GM19463 (cell line): ENCODE results near the gene PLXND1.
"Not testable (repeated sequence)": the region's sequence is repeated elsewhere in the genome, so short reads cannot be mapped to it uniquely, and the experiment has no call there.

Experiments
- ATAC-seq: cut with Tn5 transposase; IDR thresholded peaks from one replicate; pipeline ENCODE4 v1.9.1; 2021; ENCODE audit warnings: mild to moderate bottlenecking, moderate library complexity; ENCODE audit not compliant: unreplicated experiment

PLXND1 gene

DNA sequence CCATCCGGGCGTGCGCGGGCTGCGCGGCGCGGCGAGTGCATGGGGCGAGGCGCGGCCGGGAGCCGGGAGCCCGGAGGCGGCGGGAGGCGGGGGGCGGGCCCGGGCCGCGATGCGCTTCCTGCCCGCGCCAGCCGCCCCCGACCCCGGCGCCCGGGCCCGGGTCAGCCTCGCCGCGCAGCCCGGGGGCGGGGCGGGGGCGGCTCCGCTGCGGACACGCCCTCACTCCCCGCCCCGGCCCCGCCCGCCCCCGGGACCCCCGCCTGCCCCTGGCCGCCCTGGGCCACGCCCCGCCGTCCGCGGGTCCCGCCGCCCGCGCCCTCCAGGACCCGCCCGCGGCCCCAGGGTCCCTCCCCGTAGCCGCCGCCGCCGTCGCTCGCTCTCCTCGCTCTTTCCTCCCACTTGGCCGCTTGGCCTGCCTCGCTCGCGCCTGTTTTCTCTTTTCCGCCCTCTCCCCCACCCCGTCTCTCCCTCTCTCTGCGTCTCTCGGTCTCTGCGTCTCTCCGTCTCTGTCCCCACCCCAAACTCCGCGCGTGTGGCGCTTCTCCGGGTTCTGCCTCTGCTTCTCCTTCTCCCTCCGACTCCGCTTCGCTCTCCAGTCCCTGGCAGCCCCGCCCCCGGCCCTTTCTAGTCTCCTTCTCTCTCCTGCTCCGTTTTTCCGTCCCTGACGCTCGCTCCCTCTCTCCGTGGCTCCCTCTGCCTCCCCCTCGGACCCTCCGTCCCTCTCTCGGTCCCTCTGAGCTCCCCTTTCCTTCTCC lies at the start of gene PLXND1:
PLXND1 (minus strand) TSS at position 41 of the 755 bp plus-strand sequence; CDS start at position 4, 37 bp downstream.
- ATAC-seq: no peak

GRCh38 chr3:129655291-129655700 lies 48.8 kb upstream of the PLXND1 start:
- ATAC-seq: no peak

GRCh38 chr3:129654131-129654530 lies 47.7 kb upstream of the PLXND1 start:
- no peak for ATAC-seq

GRCh38 chr3:129653019-129653418 lies 46.5 kb upstream of the PLXND1 start:
- ATAC-seq: no peak

DNA sequence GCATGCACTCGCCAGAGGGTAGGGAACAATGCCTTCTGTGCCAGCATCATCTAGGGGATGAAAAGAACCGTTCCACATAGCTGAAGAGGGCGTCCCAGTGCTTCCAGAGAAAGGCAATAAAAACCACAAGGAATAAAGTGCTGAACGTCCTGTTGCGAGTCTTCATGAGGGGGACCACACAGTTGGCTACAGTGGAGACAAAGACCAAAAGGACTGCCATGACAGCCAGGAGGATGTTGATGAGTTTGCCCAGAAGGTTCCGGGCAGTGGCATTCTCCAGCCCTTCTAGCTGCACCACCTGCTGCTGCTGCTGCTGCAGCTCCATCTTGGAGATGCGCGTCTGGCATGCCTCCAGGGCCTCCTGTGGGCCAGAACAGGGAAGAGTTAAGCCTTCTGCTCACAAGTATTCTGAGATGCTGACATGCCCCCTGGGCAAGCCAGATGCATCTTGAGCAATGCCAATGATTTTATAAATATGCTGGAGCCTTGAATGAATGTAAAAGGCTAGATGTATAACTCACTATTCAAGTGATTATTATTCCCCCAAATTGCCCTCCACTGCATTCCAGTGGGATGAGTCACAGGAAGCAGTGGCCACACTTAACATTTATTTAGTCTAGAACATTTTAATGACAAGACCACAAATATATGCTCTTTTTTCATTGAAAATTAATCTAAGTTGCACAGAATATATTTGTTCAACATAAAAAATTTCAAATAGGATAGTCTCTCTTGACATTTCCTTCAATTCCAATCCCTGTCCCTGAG lies 45.1 kb upstream of the PLXND1 start:
- ATAC-seq: no peak

DNA sequence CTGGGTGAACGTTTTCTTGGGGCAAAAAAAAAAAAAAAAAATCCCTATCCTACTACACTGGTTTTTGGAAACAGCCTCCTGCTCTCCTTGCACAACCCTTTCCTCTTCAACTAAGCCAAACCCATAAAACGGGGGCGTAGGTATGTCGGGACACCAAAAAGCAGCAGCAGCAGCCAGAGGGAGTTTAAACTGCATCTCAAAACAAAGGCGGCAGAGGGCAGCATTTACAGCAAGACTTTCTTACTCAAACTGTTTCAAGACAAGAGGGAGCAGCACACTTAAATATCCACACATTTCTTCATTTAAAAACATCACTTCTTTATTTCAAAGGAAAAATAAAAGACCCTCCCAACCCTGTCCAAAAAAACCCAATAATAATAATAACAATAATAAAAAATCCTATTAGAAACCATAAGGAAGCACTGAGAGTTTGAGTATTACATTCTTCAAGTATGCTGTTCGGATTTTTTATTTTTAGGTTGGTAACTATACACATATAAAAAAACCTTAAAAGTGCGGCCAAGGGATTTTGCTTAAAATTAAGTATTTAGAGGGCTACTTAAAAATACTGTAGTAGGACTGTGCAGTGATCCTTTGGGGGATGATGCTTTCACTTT lies 43.9 kb upstream of the PLXND1 start:
- ATAC-seq: no peak

GRCh38 chr3:129648391-129648790 lies 41.9 kb upstream of the PLXND1 start:
- no peak for ATAC-seq

- no peak for ATAC-seq
Measured at GRCh38 chr3:129645286-129645685, 38.8 kb upstream of the PLXND1 start.

DNA sequence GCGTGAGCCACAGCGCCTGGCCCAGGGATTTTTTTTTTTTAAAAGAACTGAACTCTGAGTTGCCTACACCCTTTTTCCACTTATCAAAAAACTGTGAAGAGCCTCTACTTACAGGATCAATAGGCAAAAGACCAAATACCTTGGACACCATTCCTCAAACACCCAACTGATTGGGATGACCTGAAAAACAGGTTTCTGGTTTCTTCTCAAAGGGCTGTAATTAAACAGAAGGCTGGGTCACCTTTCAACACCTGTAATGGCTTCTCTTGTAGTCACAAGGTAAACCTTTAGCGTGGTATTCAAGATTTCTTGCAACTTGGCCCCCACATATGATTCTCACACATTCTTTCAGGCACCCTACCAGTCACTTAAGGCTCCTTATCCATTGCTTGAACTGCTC lies 38.4 kb upstream of the PLXND1 start:
- no peak for ATAC-seq

- not testable (repeated sequence) for ATAC-seq
Measured at GRCh38 chr3:129641567-129642260, 35.2 kb upstream of the PLXND1 start.

DNA sequence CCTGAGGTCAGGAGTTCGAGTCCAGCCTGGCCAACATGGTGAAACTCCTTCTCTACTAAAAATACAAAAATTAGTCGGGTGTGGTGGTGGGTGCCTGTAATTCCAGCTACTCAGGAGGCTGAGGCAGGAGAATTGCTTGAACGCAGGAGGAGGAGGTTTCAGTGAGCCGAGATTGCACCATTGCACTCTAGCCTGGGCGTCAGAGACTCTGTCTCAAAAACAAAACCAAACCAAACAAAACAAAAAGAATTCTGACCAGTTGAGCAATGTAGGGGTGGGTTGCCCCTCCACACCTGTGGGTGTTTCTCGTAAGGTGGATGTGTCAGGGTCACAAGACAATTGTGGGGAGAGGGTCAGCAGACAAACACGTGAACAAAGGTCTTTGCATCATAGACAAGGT lies 34.5 kb upstream of the PLXND1 start:
- ATAC-seq: not testable (repeated sequence)

DNA sequence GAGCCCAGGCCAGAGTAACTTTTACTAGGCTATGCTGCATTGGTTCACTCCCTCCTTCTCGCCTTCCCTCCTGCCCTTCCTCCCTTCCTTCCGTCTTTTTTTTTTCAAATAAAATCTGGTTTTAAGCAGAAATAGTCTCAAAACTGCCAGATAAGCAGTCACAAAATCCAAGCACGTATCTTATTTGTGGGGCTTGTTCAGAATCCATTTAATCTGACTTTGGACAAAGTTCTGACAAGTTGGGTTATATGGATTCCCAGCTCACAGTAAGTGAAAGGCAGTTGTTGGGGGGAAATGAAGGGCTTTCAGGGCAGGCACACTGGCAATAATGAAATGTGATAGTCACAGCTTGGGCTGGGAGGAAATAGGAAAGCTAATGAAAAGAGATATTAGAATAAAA lies 32.0 kb upstream of the PLXND1 start:
- ATAC-seq: no peak

- ATAC-seq: no peak
Measured at GRCh38 chr3:129636082-129636481, 29.6 kb upstream of the PLXND1 start.

- ATAC-seq: no peak
Measured at GRCh38 chr3:129635656-129636055, 29.2 kb upstream of the PLXND1 start.

GRCh38 chr3:129633751-129634481 lies 27.4 kb upstream of the PLXND1 start:
- ATAC-seq: no peak

GRCh38 chr3:129632977-129633376 lies 26.5 kb upstream of the PLXND1 start:
- ATAC-seq: no peak

DNA sequence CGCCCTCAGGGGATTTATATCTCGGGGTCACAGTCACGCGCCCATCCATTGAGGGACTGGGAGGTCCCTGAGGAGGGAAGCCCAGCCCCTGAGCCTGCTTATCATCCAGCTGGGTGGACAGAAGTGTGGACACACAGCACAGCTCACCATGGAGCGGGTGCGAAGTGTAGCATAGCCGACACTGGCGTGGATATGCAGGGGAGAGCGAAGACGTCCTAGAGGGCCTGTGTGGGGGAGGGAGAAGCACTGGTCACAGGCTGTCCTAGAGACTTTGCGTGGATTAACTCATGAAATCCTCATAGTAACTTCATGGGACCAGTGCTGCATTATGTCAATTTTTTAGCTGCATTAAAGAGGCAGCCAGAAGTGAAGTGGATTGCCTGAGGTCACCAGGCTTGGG lies 26.1 kb upstream of the PLXND1 start:
- no peak for ATAC-seq

- ATAC-seq: no peak
Measured at GRCh38 chr3:129632056-129632455, 25.6 kb upstream of the PLXND1 start.

DNA sequence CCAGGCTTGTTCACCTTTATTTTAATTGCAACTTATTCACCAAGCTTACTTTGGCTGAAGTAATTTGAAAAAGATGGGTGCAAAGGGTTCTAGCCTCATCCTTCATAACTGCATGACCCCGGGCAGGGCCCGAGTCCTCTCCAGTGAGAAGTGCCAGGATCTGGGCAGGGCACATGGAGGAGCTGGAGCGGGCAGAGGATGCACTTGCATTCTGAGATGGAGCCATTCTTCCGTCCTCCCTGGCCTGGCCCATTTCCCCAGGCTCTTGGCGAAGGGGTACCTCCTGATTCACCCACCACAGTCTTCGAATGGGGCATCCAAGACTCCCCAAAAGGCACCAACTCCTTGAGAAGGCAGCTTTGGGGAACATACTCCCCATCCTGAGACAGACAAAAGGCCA lies 22.5 kb upstream of the PLXND1 start:
- no peak for ATAC-seq

DNA sequence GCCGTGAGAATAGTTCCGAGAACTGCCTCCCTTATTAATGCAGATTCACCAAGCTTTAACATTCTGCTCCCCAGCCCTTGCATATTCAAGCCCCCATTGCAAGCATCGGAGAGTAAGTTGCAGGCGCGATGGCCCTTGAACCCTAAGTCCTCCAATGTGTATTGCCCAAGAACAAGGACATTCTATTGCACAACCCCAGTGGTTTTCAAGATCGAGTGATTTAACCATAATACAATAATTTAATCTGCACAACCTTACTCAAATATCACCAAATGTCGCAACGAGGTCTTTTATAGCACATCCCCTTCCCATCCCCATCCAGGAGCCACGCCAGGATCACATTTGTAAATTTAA lies 21.7 kb upstream of the PLXND1 start:
- no peak for ATAC-seq
